K562 (cell line): Measurements from ENCODE around the gene ACHE. TPM values are rescaled to one million over a fixed set of nuclear protein-coding genes. Genes with fewer than 3 reads are reported as not detected.

Experiments used
- CGGBP1 ChIP-seq: fragments of 250-450 bp; sonication (Bioruptor Pico); IDR thresholded peaks from 2 replicates; pipeline ENCODE4 v1.9.0; 2021; ENCODE audit warnings: mild to moderate bottlenecking
- DIDO1 ChIP-seq: fragments of 450-650 bp; IDR thresholded peaks from 2 replicates; pipeline ENCODE4 v1.6.1; 2016; ENCODE audit warnings: low read depth, missing biosample characterization, missing genetic modification characterization
- EGR1 ChIP-seq: fragments of 450-650 bp; conservative IDR thresholded peaks from 2 replicates; pipeline ENCODE4 v1.6.1; 2017; ENCODE audit warnings: mild to moderate bottlenecking
- FOSL1 ChIP-seq: fragments of 200-800 bp; sonication (Bioruptor generic); conservative IDR thresholded peaks from 2 replicates; pipeline ENCODE4 v1.6.1; 2016; ENCODE audit warnings: missing genetic modification characterization, missing compliant biosample characterization
- FOXP4 ChIP-seq: sonication (generic); formaldehyde crosslinking; IDR thresholded peaks from 2 replicates; pipeline ENCODE4 v1.8.0; 2022; ENCODE audit warnings: mild to moderate bottlenecking, missing genetic modification reagents, borderline replicate concordance
- ILF3 ChIP-seq: fragments of 450-650 bp; IDR thresholded peaks from 2 replicates; pipeline ENCODE4 v1.6.1; 2018; ENCODE audit warnings: antibody characterized with exemption, mild to moderate bottlenecking, moderate library complexity, borderline replicate concordance
- IRF2 ChIP-seq: sonication (generic); formaldehyde crosslinking; IDR thresholded peaks from 2 replicates; pipeline ENCODE4 v1.8.1; 2022; ENCODE audit warnings: mild to moderate bottlenecking, missing genetic modification reagents
- MAFK ChIP-seq: IDR thresholded peaks from 2 replicates; pipeline ENCODE4 v1.6.1; 2011; ENCODE audit warnings: low read length, improper control_type of control experiment
- MNT ChIP-seq, 2 experiments: fragments of 450-650 bp; conservative IDR thresholded peaks; 2 replicates each; pipeline ENCODE4 v1.6.1; 2017; ENCODE audit warnings: mild to moderate bottlenecking in 2 of 2, moderate library complexity in 2 of 2
- RUNX1 ChIP-seq: sonication (generic); IDR thresholded peaks from 2 replicates; pipeline ENCODE4 v1.6.1; 2016; ENCODE audit warnings: antibody characterized with exemption, low read depth
- SP1 ChIP-seq: sonication (generic); formaldehyde crosslinking; IDR thresholded peaks from 2 replicates; pipeline ENCODE4 v1.8.1; 2022; ENCODE audit warnings: mild to moderate bottlenecking, missing genetic modification reagents
- TCF7 ChIP-seq: sonication (generic); IDR thresholded peaks from 2 replicates; pipeline ENCODE4 v1.6.1; 2016; ENCODE audit warnings: antibody characterized with exemption, borderline replicate concordance
- ZBTB11 ChIP-seq, 3 experiments: fragments of 200-800 bp in 1 of 3; fragments of 250-450 bp in 1 of 3; fragments of 450-650 bp in 1 of 3; sonication (Bioruptor Pico) in 1 of 3; sonication (Bioruptor generic) in 1 of 3; formaldehyde crosslinking in 1 of 3; IDR thresholded peaks; 2 replicates each; pipeline versions ENCODE4 v1.6.1 to v1.8.0; 2016 to 2022; ENCODE audit warnings: mild to moderate bottlenecking in 2 of 3, missing genetic modification characterization in 2 of 3, missing compliant biosample characterization in 1 of 3, moderate library complexity in 1 of 3
- ZNF175 ChIP-seq: fragments of 200-800 bp; sonication (Bioruptor generic); IDR thresholded peaks from 2 replicates; pipeline ENCODE4 v1.6.1; 2016; ENCODE audit warnings: low read depth, mild to moderate bottlenecking, missing genetic modification characterization, missing compliant biosample characterization
- ZNF253 ChIP-seq: fragments of 250-450 bp; sonication (Bioruptor Pico); conservative IDR thresholded peaks from 2 replicates; pipeline ENCODE4 v1.6.1; 2021; ENCODE audit warnings: mild to moderate bottlenecking
- polyA plus RNA-seq, 8 experiments: library from polyadenylated mRNA; depleted of rRNA in 4 of 8; stranded (reverse) in 5 of 8; unstranded in 3 of 8; fragments of >200 nt; fragmentation: Nextera tagmentation in 2 of 8; fragmentation: Illumina TruSeq in 1 of 8; extraction: Ambion mirVana in 2 of 8; extraction: Trizol in 1 of 8; gene quantifications; 2 replicates each; pipeline versions ENCODE4 v1.2.1 to v1.2.3, GENCODE V29; 2011 to 2014; ENCODE audit warnings: inconsistent platforms in 1 of 8, missing spikeins in 1 of 8
- total RNA-seq, 7 experiments: library from RNA; depleted of rRNA in 6 of 7; stranded (reverse); fragments of >200 nt in 6 of 7; fragmentation: Illumina TruSeq in 2 of 7; extraction: Trizol in 2 of 7; gene quantifications; 2 replicates each; pipeline versions ENCODE4 v1.2.1 to v1.2.3, GENCODE V29; 2011 to 2021; ENCODE audit warnings: low replicate concordance in 1 of 7
- TF ChIP-seq, protein P1 (sequence below): fragments of 250-450 bp; sonication (Bioruptor Pico); IDR thresholded peaks from 2 replicates; pipeline ENCODE4 v1.4.0; 2020; ENCODE audit warnings: mild to moderate bottlenecking
- TF ChIP-seq, protein P2 (sequence below): fragments of 250-450 bp; sonication (Bioruptor Pico); IDR thresholded peaks from 2 replicates; pipeline ENCODE4 v1.8.0; 2021; ENCODE audit warnings: moderate library complexity, mild to moderate bottlenecking, inconsistent platforms

ACHE gene
- total and polyA plus RNA-seq, 9 of the 15 experiments (the other 6 are each of a cell fraction or from before 2014, with no cell fraction given) = 0.04 to 8.8 (median 1.9) TPM

DNA sequence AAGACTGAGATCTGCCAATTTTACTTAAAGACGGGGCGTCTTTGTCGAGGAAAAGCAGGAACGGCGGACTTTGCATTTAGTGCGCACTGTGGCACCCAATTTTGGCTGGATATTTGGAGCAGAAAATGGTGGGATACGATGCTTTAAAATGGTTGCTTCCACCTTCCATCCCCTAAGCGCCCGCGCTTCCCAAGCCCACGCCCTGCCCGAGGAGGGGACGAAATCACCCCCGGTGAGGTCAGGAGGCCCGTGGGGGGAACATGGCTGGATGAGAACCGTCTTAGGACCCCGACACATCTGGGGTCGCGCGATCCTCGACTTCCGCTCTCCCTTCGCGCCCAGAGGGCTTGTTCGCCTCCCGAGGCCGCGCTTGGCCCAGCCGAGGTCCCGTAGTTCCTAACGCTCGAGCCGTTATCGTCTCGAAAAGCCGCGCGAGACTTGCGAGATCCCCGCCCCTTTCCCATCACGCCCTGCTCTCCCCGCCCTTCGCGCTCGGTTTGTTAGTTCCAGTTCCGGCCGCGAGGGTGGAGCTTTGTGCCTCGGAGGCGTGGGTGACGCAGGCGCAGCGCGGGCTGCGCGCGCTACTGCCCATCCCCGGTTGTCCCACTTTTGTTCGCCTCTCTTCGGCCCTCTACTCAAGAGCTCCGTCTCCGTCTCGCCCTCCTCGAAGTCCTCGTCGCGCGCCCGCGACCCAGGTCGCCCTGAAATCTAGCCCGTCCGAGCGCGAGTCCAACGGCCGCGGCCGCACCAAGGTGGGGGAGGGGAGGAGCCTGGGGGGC lies 20.9 kb downstream of the ACHE start, which contains the start of gene SRRT (continued):
- TF ChIP-seq, protein P1, sequence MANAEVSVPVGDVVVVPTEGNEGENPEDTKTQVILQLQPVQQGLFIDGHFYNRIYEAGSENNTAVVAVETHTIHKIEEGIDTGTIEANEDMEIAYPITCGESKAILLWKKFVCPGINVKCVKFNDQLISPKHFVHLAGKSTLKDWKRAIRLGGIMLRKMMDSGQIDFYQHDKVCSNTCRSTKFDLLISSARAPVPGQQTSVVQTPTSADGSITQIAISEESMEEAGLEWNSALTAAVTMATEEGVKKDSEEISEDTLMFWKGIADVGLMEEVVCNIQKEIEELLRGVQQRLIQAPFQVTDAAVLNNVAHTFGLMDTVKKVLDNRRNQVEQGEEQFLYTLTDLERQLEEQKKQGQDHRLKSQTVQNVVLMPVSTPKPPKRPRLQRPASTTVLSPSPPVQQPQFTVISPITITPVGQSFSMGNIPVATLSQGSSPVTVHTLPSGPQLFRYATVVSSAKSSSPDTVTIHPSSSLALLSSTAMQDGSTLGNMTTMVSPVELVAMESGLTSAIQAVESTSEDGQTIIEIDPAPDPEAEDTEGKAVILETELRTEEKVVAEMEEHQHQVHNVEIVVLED = peak; percentile 42
- peak; percentile 69; the same call in 1 of the 2 replicates for TF ChIP-seq DIDO1 (tag)
- peak in 1 of 3 experiments; percentile 79; a peak in 1 of 6 replicates for TF ChIP-seq ZBTB11 (CRISPR knock-in tag; IDR thresholded peaks at IDR 0.05)
- peak; percentile 88 for TF ChIP-seq ZNF175 (CRISPR knock-in tag)
- TF ChIP-seq RUNX1 = no peak
- TF ChIP-seq MAFK = no peak
- TF ChIP-seq MNT (conservative IDR thresholded peaks at IDR 0.05) = peak; percentile 59 to 86; a peak in 3 of 4 replicates
- peak; percentile 87 for TF ChIP-seq EGR1
- 0 out of 2 replicates have a peak, but pooled peaks have one; percentile 33 for TF ChIP-seq TCF7
- TF ChIP-seq IRF2 (CRISPR knock-in tag) = no peak
- peak; percentile 95 for TF ChIP-seq SP1 (CRISPR knock-in tag)
- TF ChIP-seq ZNF253 (CRISPR knock-in tag) = 0 out of 2 replicates have a peak, but pooled peaks have one; percentile 14
- peak; percentile 71; the same call in 1 of the 2 replicates for TF ChIP-seq CGGBP1 (CRISPR knock-in tag)
- no peak for TF ChIP-seq ILF3
- TF ChIP-seq FOSL1 (tag) = 0 out of 2 replicates have a peak, but pooled peaks have one; percentile 3
- TF ChIP-seq, protein P2, sequence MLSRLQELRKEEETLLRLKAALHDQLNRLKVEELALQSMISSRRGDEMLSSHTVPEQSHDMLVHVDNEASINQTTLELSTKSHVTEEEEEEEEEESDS (CRISPR knock-in tag) = no peak
- TF ChIP-seq FOXP4 (CRISPR knock-in tag) = no peak
